ENCODE results near the gene MAP3K14. TPM values are rescaled to one million over a fixed set of nuclear protein-coding genes. Genes with fewer than 3 reads are reported as not detected.

The MAP3K14 gene
- total RNA-seq, 1 experiment from 2014 or later = 58.3 TPM

DNA sequence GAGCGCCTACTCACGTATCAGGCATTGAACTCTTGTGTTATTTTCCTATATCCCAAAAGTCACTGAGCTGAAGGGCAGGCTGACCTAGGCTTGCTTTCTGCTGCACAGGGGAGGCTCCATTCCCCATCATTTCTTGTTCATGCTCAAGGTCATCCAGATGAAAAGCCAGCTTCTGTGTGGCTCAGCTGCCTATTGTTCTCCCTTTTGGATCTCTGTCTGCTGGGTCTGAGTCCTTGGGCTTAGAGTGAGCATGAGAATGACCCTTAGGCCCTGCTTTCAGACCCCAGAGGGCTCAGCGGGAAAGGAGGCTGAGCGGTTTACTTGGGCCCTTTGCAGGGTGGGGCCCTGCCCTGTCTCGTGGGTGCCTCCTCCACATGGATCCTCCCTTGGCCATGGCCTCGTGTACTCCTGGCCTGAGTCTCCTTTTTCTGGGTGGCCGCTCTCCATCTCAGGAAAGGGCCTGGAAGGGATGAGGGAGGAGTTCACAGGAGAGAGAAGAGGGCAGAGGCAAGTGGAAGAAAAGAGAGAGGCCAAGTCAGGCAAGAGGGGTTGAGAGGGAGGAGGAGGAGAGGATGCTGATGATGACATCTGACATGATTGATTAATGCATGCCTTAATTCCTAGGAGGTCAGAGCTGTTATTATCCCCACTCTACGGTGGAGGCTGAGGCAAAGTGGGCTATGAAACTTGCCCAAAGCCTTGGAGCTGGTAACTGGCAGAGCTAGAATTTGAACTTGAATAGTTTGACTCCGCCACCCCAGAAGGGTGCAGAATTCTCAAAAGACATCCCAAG, 19.8 kb upstream of the MAP3K14 start:
- Histone ChIP-seq H3K4me1 (replicated peaks; ENCODE audit: insufficient read depth) (peaks cover 16% of the 10 kb centered on the region), H3K9me2 (ENCODE audit: insufficient read depth) (no peaks in the 10 kb centered on the region), H4K20me1 (ENCODE audit: insufficient read depth) (no peaks in the 10 kb centered on the region), H3K27me3 (ENCODE audit: insufficient read depth, low read depth) (no peaks in the 10 kb centered on the region), H2AFZ (no peak overlapping the region), H3K36me3 (ENCODE audit: low read depth) (no peaks in the 10 kb centered on the region), H3K4me2 (no peak overlapping the region), H3K27ac (no peak overlapping the region), H3K4me3 (no peak overlapping the region), H3F3A (ENCODE audit: insufficient read depth, low read depth) (peaks cover 15% of the 10 kb centered on the region), H3K9me3 (ENCODE audit: insufficient read depth, low read depth) (no peaks in the 10 kb centered on the region), H3K79me2 (ENCODE audit: low read depth) (no peaks in the 10 kb centered on the region)
- TF ChIP-seq, protein P1, sequence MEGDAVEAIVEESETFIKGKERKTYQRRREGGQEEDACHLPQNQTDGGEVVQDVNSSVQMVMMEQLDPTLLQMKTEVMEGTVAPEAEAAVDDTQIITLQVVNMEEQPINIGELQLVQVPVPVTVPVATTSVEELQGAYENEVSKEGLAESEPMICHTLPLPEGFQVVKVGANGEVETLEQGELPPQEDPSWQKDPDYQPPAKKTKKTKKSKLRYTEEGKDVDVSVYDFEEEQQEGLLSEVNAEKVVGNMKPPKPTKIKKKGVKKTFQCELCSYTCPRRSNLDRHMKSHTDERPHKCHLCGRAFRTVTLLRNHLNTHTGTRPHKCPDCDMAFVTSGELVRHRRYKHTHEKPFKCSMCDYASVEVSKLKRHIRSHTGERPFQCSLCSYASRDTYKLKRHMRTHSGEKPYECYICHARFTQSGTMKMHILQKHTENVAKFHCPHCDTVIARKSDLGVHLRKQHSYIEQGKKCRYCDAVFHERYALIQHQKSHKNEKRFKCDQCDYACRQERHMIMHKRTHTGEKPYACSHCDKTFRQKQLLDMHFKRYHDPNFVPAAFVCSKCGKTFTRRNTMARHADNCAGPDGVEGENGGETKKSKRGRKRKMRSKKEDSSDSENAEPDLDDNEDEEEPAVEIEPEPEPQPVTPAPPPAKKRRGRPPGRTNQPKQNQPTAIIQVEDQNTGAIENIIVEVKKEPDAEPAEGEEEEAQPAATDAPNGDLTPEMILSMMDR (conservative IDR thresholded peaks at IDR 0.05) = no peak
- no peak for TF ChIP-seq EZH2 (IDR thresholded peaks at IDR 0.05; ENCODE audit: low read depth)
- CTCF ChIA-PET = no interaction called here
- no peak for DNase-seq
- POLR2A ChIA-PET (ENCODE audit: unreplicated experiment) = interaction anchor here (0.6 kb wide), 2 partner anchors 164 to 540 kb away, joined by 4 to 6 read pairs; no protein-coding TSS in a partner anchor
- BruUV-seq (replicated peaks) = no TSS peak
- intact Hi-C loops (cut with micrococcal nuclease; ENCODE audit: unreplicated experiment) = no loop called here

DNA sequence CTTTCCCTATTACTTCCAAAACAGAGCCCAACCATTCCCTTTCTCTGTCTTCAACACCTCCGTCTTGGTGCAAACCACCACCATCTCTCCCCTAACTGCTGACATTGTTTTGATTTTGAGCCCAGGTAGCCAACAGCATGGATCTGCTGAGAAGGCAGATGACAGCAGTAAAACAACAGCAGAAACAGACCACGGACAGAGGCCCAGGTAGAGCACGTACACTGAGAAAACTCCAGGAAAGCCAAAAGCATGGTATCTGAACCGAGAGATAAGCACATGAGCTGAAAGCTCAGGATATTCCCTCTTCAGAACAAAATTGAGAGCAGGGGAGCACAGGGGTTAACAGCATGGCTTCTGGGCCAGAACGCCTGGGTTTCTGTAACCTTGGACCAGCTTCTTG, 18.9 kb upstream of the MAP3K14 start:
- Histone ChIP-seq H3K27me3 (ENCODE audit: insufficient read depth, low read depth) (no peaks in the 10 kb centered on the region), H3K4me1 (replicated peaks; ENCODE audit: insufficient read depth) (peaks cover 8% of the 10 kb centered on the region; the same call in 1 of the 2 replicates), H3K4me3 (no peak overlapping the region), H3K36me3 (ENCODE audit: low read depth) (no peaks in the 10 kb centered on the region), H3K9me2 (ENCODE audit: insufficient read depth) (no peaks in the 10 kb centered on the region), H3K9me3 (ENCODE audit: insufficient read depth, low read depth) (no peaks in the 10 kb centered on the region), H3K4me2 (no peak overlapping the region), H4K20me1 (ENCODE audit: insufficient read depth) (no peaks in the 10 kb centered on the region), H3K79me2 (ENCODE audit: low read depth) (no peaks in the 10 kb centered on the region), H3K27ac (no peak overlapping the region), H3F3A (ENCODE audit: insufficient read depth, low read depth) (peaks cover 10% of the 10 kb centered on the region), H2AFZ (no peak overlapping the region)
- ChIA-PET CTCF (no interaction called here), POLR2A (ENCODE audit: unreplicated experiment) (no interaction called here)
- intact Hi-C loops (cut with micrococcal nuclease; ENCODE audit: unreplicated experiment) = no loop called here
- no peak for DNase-seq
- no TSS peak for BruUV-seq (replicated peaks)
- TF ChIP-seq, protein P1 (conservative IDR thresholded peaks at IDR 0.05) = no peak
- no peak for TF ChIP-seq EZH2 (IDR thresholded peaks at IDR 0.05; ENCODE audit: low read depth)

DNA sequence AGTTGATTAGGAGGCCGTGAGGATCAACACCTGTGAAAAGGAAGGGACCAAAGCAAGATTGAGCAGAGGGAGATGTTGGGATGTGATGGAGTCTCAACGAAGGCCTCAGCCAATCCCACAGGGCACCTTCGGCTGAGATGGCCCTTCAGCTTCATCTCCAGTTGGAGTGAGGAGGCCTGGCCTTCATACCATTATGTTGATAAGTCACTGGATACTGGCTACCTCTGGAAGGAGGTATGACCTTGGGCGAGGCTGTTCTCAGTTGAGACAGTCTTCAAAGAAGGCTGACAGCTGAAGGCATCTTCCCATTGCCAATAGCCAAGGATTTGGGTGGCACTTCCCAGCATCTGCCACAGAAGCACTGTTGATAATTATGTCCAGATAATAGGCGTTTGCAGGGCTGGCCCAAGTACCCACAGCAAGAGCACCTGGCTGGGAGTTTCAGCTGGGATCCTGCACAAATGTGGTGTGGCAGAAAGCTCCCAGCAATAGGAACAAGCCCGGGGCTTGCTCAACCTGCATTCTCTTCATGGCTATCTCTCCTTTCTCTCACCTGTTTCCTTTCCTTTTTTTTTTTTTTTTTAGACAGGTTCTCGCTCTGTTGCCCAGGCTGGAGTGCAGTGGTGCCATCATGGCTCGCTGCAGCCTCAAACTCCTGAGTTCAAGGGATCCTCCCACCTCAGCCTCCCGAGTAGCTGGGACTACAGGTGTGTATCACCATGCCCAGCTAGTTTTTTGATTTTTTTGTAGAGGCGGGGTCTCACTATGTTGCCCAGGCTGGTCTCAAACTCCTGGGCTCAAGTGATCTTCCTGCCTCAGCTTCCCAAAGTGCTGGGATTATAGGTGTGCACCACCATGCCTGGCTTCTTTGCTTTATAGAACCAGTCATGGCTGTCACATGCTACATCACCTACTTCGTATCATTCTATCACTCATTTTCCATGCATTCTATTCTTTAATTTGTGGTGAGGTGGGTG, 18.2 kb upstream of the MAP3K14 start:
- no peak overlapping the region for H3K27ac ChIP-seq
- no peak overlapping the region for H3K4me3 ChIP-seq
- intact Hi-C loops (cut with micrococcal nuclease; ENCODE audit: unreplicated experiment) = no loop called here
- H3K4me1 ChIP-seq (replicated peaks; ENCODE audit: insufficient read depth) = peaks cover 11% of the 10 kb centered on the region
- DNase-seq = no peak
- H3F3A ChIP-seq (ENCODE audit: insufficient read depth, low read depth) = peaks cover 6% of the 10 kb centered on the region
- no peak overlapping the region for H2AFZ ChIP-seq
- no TSS peak for BruUV-seq (replicated peaks)
- no peaks in the 10 kb centered on the region for H3K9me3 ChIP-seq (ENCODE audit: insufficient read depth, low read depth)
- no peaks in the 10 kb centered on the region for H3K27me3 ChIP-seq (ENCODE audit: insufficient read depth, low read depth)
- no peaks in the 10 kb centered on the region for H3K36me3 ChIP-seq (ENCODE audit: low read depth)
- H4K20me1 ChIP-seq (ENCODE audit: insufficient read depth) = no peaks in the 10 kb centered on the region
- H3K9me2 ChIP-seq (ENCODE audit: insufficient read depth) = no peaks in the 10 kb centered on the region
- TF ChIP-seq, protein P1 (conservative IDR thresholded peaks at IDR 0.05) = no peak
- no peak for TF ChIP-seq EZH2 (IDR thresholded peaks at IDR 0.05; ENCODE audit: low read depth)
- CTCF ChIA-PET = interaction anchor here (0.6 kb wide), 1 partner anchor 120 kb away, joined by 3 read pairs; no protein-coding TSS in a partner anchor
- POLR2A ChIA-PET (ENCODE audit: unreplicated experiment) = no interaction called here
- H3K4me2 ChIP-seq = no peak overlapping the region
- H3K79me2 ChIP-seq (ENCODE audit: low read depth) = no peaks in the 10 kb centered on the region
